ENCODE results near the gene FCHSD2. TPM values are rescaled to one million over a fixed set of nuclear protein-coding genes. Genes with fewer than 3 reads are reported as not detected.
"Not testable (repeated sequence)": the region's sequence is repeated elsewhere in the genome, so short reads cannot be mapped to it uniquely, and the experiment has no call there.

FCHSD2 gene
- total RNA-seq, 4 donors from 2014 or later: 6.7 to 14.7 (median 8.5) TPM

DNA sequence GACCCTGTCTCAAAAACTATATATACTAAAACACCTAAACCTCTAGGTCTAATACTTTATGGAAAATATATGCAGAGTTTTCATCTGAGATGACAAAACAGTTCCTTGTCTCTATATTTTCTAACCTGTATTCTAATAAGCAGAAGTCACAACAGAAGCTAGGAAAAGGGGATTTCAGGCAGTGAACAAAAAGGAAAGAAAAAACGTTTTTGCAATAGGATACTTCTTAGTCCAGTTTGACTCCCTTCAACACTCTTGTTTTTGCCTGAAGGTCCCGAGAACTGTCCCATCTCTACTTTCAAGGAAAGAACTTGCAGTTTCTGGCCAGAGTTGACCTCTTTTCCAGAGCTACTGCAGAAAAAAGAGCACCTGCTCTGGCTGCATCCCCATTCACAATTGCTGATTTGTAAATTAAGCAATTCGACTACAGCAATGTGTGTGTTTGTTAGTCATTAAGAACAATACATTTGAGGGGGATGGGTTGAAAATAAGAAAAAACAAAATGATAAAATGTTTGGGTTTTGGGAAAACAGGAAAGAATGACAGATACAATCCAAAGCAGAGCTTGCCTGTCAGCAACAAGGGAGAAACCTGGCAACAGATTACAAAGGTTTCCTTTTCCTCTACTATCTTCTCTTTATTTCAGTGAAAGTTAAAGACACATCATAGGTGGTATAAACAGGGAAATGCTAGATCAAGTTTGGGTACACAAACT, 160.0 kb downstream of the FCHSD2 start:
- WGBS, 2 donors: 65 to 66% methylated on average over 3 of the region's 3 CpGs

DNA sequence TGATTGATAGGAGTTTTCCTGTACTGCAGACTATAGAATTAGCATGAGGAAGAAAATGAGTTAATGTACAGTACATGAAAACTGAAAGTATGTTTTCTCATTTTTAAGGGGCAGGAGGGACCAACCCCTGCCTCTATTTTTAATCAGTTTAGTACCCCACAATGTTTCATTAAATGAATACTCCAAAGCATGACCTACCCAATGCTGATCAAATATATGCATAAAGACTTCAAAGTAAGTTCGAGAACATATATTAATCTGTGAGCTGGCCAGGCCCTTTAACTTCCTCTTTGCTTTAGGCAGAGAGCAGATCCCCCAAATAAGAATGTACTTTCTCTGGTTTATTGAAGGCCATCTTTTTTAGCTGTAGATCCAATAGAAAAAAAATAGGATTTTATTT, 161.0 kb downstream of the FCHSD2 start:
- intact Hi-C loops (cut with DNase I; ENCODE audit: low total_unique reads): no loop called here
- no peak overlapping the region for H3K4me3 ChIP-seq (ENCODE audit: low read depth, poor library complexity, severe bottlenecking)
- 77 to 86% methylated on average over 1 of the region's 1 CpG for WGBS, 2 donors
- no peak for TF ChIP-seq POLR2A (IDR thresholded peaks at IDR 0.05)
- TF ChIP-seq, protein P1, sequence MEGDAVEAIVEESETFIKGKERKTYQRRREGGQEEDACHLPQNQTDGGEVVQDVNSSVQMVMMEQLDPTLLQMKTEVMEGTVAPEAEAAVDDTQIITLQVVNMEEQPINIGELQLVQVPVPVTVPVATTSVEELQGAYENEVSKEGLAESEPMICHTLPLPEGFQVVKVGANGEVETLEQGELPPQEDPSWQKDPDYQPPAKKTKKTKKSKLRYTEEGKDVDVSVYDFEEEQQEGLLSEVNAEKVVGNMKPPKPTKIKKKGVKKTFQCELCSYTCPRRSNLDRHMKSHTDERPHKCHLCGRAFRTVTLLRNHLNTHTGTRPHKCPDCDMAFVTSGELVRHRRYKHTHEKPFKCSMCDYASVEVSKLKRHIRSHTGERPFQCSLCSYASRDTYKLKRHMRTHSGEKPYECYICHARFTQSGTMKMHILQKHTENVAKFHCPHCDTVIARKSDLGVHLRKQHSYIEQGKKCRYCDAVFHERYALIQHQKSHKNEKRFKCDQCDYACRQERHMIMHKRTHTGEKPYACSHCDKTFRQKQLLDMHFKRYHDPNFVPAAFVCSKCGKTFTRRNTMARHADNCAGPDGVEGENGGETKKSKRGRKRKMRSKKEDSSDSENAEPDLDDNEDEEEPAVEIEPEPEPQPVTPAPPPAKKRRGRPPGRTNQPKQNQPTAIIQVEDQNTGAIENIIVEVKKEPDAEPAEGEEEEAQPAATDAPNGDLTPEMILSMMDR (IDR thresholded peaks at IDR 0.05): no peak
- DNase-seq (ENCODE audit: low spot score in 2 of 2): no peak

More for the DNA sequence above, 160.0 kb downstream of the FCHSD2 start:
- intact Hi-C loops (cut with DNase I; ENCODE audit: low total_unique reads): no loop called here
- H3K4me3 ChIP-seq (ENCODE audit: low read depth, poor library complexity, severe bottlenecking): no peak overlapping the region
- DNase-seq (ENCODE audit: low spot score in 2 of 2): no peak
- TF ChIP-seq POLR2A (IDR thresholded peaks at IDR 0.05): no peak
- TF ChIP-seq, protein P1 (IDR thresholded peaks at IDR 0.05): no peak

DNA sequence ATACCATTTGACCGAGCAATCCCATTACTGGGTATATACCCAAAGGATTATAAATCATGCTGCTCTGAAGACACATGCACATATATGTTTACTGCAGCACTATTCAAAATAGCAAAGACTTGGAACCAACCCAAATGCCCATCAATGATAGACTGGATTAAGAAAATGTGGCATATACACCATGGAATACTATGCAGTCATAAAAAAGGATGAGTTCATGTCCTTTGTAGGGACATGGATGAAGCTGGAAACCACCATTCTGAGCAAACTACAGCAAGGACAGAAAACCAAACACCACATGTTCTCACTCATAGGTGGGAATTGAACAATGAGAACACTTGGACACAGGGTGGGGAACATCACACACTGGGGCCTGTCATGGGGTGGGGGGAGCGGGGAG, 164.3 kb downstream of the FCHSD2 start:
- 98 to 100% methylated on average over 2 of the region's 2 CpGs for WGBS, 2 donors

GRCh38 chr11:72976522-72976892, 165.6 kb downstream of the FCHSD2 start:
- WGBS, 2 donors: 76 to 96% methylated on average over 1 of the region's 1 CpG
- DNase-seq (ENCODE audit: low spot score in 2 of 2); H3K4me3 ChIP-seq (ENCODE audit: low read depth, poor library complexity, severe bottlenecking); intact Hi-C loops (cut with DNase I; ENCODE audit: low total_unique reads): not testable (repeated sequence)

More for the DNA sequence above, 164.3 kb downstream of the FCHSD2 start:
- DNase-seq (ENCODE audit: low spot score in 2 of 2); intact Hi-C loops (cut with DNase I; ENCODE audit: low total_unique reads); H3K4me3 ChIP-seq (ENCODE audit: low read depth, poor library complexity, severe bottlenecking): not testable (repeated sequence)

GRCh38 chr11:72975778-72976521, 166.2 kb downstream of the FCHSD2 start:
- DNase-seq (ENCODE audit: low spot score in 2 of 2): no peak
- intact Hi-C loops (cut with DNase I; ENCODE audit: low total_unique reads): no loop called here
- no peak for TF ChIP-seq POLR2A (IDR thresholded peaks at IDR 0.05)
- TF ChIP-seq, protein P1 (IDR thresholded peaks at IDR 0.05): no peak

GRCh38 chr11:72974487-72975205, 167.5 kb downstream of the FCHSD2 start:
- WGBS, 2 donors: 81 to 89% methylated on average over 3 of the region's 3 CpGs
- TF ChIP-seq POLR2A (IDR thresholded peaks at IDR 0.05): no peak
- TF ChIP-seq, protein P1 (IDR thresholded peaks at IDR 0.05): no peak
- intact Hi-C loops (cut with DNase I; ENCODE audit: low total_unique reads): no loop called here
- no peak for DNase-seq (ENCODE audit: low spot score in 2 of 2)
- H3K4me3 ChIP-seq (ENCODE audit: low read depth, poor library complexity, severe bottlenecking): no peak overlapping the region

More at GRCh38 chr11:72975778-72976521, 166.2 kb downstream of the FCHSD2 start:
- no peak overlapping the region for H3K4me3 ChIP-seq (ENCODE audit: low read depth, poor library complexity, severe bottlenecking)
- 35 to 38% methylated on average over 3 of the region's 3 CpGs for WGBS, 2 donors

All from lower leg skin (tissue), 4 donors.